ENCODE data around the gene FN3K. TPM values are rescaled to one million over a fixed set of nuclear protein-coding genes. Genes with fewer than 3 reads are reported as not detected.

FN3K gene
- total and polyA plus RNA-seq, 2 of the 13 experiments (the other 11 are each of a cell fraction or from before 2014, with no cell fraction given): 3.5 to 12.2 TPM

- TF ChIP-seq ZNF142 (CRISPR knock-in tag; IDR thresholded peaks at IDR 0.05): peak; percentile 84; the same call in 1 of the 2 replicates
- TF ChIP-seq GABPB1 (CRISPR knock-in tag; IDR thresholded peaks at IDR 0.05): peak; percentile 88
- TF ChIP-seq SRSF4 (IDR thresholded peaks at IDR 0.05; ENCODE audit: low read depth, low read length, poor library complexity, severe bottlenecking): no peak
- no peak for TF ChIP-seq ZFP36 (IDR thresholded peaks at IDR 0.05; ENCODE audit: borderline replicate concordance, low read depth, low read length, partially characterized antibody)
- TF ChIP-seq ZBTB26 (CRISPR knock-in tag; IDR thresholded peaks at IDR 0.05; ENCODE audit: borderline replicate concordance): peak; percentile 60; the same call in 1 of the 2 replicates
- peak; percentile 86; the same call in 1 of the 2 replicates for TF ChIP-seq ZNF552 (CRISPR knock-in tag; IDR thresholded peaks at IDR 0.05; ENCODE audit: borderline replicate concordance)
- no peak for TF ChIP-seq ZNF20 (CRISPR knock-in tag; IDR thresholded peaks at IDR 0.05)
- no peak for TF ChIP-seq ZNF30 (CRISPR knock-in tag; IDR thresholded peaks at IDR 0.05)
- TF ChIP-seq PAX8 (CRISPR knock-in tag; IDR thresholded peaks at IDR 0.05; ENCODE audit: borderline replicate concordance): no peak; the same call in 1 of the 2 replicates
- peak; percentile 84; the same call in 1 of the 2 replicates for TF ChIP-seq KDM5B (CRISPR knock-in tag; IDR thresholded peaks at IDR 0.05; ENCODE audit: borderline replicate concordance)
- TF ChIP-seq ZSCAN12 (CRISPR knock-in tag; IDR thresholded peaks at IDR 0.05): peak; percentile 89; the same call in 1 of the 2 replicates
- TF ChIP-seq PHB2 (IDR thresholded peaks at IDR 0.05; ENCODE audit: partially characterized antibody): no peak
- 0 out of 2 replicates have a peak, but pooled peaks have one; percentile 14 for TF ChIP-seq ZNF180 (CRISPR knock-in tag; IDR thresholded peaks at IDR 0.05; ENCODE audit: borderline replicate concordance, low read depth)
- TF ChIP-seq POLR2AphosphoS2 (IDR thresholded peaks at IDR 0.05; ENCODE audit: low read depth, low read length): no peak
- 0 out of 2 replicates have a peak, but pooled peaks have one; percentile 75 for TF ChIP-seq ZNF546 (CRISPR knock-in tag; conservative IDR thresholded peaks at IDR 0.05)
- TF ChIP-seq ZNF678 (CRISPR knock-in tag; IDR thresholded peaks at IDR 0.05): no peak; the same call in none of the 2 replicates
- no peak; the same call in 1 of the 2 replicates for TF ChIP-seq ZNF329 (CRISPR knock-in tag; IDR thresholded peaks at IDR 0.05; ENCODE audit: low read depth)
- TF ChIP-seq ZNF225 (CRISPR knock-in tag; IDR thresholded peaks at IDR 0.05): peak; percentile 88; the same call in 1 of the 2 replicates
- peak; percentile 73 for TF ChIP-seq HNRNPLL (IDR thresholded peaks at IDR 0.05; ENCODE audit: low read depth, low read length, poor library complexity, severe bottlenecking)
- TF ChIP-seq ZFP62 (CRISPR knock-in tag; IDR thresholded peaks at IDR 0.05): no peak
- no peak for TF ChIP-seq ZNF207 (IDR thresholded peaks at IDR 0.05; ENCODE audit: borderline replicate concordance)
- peak; percentile 90 for TF ChIP-seq MXD3 (CRISPR knock-in tag; IDR thresholded peaks at IDR 0.05)
Observed at GRCh38 chr17:82751571-82752370, 16.4 kb downstream of the FN3K start, which contains the start of gene TBCD (continued).
